GM18511 (cell line): ENCODE results near the gene GGT5.
"Not testable (repeated sequence)": the region's sequence is repeated elsewhere in the genome, so short reads cannot be mapped to it uniquely, and the experiment has no call there.

Experiments
- ATAC-seq: cut with Tn5 transposase; IDR thresholded peaks from one replicate; pipeline ENCODE4 v1.9.1; 2021; ENCODE audit warnings: mild to moderate bottlenecking, moderate library complexity; ENCODE audit not compliant: unreplicated experiment

Gene GGT5

DNA sequence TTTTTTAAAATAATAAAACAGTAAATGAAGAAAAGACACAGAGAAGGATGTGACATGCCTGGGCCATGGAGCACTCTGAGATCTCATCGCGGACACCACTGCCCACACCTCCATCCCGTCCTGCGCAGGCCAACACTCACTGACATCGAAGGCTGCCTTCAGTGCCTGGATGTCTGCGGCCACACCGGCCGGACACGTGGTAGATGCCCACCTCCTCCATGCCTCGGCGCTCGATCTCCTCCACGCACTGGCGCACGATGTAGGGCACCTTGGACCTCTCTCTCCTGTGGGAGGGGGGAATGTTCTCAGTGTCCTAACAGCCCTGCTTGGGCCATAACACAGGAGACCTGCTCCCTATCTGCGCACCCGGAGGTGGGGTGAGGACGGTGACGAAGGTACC is 18.6 kb upstream of the GGT5 start:
- not testable (repeated sequence) for ATAC-seq

DNA sequence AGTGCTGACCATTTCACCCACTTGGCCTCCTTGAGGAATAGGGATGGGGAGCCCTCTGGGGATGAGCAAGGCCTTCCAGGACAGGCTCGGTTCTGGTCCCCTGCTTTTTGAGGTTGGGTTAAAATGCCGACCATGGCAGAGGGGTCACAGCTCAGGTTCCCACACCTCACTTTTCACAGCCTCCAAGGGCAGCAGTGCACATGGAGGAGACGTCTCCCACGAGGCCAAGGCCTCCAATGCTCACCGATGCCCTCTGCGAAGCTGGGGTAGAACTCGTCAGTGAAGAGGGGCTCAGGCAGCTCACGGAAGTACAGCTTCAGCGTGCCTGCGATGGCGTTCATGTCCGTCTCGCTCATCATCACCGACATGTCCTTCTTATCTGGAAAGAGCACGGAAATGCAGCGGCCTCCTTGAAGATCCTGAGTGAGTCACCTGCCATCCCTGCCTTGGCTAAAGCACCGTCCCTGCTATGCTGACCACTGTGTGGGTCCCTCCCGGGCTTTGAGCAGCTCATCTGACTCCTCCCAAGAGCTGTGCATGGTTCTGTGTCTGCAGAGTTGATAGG is 17.4 kb upstream of the GGT5 start:
- ATAC-seq, result not testable (repeated sequence)

DNA sequence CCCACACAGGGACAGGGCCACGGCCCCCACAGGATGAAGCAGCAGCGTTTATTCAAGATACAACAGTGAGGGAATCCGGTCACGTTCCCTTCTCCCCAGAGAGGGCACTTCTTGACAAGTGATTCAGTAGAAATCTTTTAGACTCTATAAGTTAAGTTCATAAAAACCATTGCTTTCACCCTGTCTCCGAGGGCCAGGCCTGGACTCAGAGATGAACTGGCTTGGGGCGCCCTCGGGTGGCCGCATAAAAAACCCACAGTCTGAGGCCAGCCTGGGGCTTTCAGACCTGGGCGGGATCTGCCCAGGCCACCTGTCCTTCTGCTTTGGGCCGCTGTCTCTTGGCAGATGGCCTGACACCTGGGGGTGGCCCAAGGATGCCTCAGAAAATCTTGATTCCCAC is 14.6 kb upstream of the GGT5 start:
- ATAC-seq, result not testable (repeated sequence)

DNA sequence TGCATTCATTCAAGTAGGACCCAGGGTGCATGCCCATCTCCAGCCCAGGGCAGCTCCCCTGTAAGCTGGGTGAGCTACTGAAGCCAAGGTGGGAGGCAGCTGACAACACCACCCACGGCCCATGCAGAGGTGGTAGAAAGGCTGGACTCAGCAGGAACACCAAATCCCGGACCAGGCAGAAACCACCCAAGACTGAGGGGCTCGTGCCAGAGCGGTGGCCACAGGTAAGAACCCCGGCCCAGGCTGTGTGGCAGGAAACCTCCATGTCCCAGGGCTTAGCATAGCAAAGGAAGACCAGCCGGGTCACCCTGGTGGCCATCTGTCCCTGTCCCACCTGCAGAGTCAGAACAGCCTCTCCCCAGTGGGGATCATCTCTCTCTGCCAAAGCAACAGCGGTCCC is 11.9 kb upstream of the GGT5 start:
- not testable (repeated sequence) for ATAC-seq

DNA sequence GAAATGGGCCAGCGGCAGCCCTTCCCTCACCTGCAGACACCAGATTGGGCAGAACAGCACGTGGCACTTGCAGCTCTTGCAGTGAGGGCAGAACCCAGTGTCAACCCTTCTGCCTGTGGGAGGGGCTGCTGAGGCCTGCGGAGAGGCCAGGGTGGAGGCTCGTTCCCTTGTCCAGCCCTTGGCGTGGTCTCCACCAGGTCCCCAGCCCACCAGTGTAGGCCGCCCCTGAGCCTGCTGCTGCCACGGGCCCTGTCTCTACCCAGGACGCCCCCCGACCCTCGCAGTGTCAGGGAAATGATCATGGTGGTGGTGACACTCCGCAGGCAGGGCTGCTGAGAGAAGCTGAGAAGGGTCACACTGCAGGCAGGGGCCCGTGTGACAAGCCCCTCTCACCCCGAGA is 11.3 kb upstream of the GGT5 start:
- not testable (repeated sequence) for ATAC-seq

DNA sequence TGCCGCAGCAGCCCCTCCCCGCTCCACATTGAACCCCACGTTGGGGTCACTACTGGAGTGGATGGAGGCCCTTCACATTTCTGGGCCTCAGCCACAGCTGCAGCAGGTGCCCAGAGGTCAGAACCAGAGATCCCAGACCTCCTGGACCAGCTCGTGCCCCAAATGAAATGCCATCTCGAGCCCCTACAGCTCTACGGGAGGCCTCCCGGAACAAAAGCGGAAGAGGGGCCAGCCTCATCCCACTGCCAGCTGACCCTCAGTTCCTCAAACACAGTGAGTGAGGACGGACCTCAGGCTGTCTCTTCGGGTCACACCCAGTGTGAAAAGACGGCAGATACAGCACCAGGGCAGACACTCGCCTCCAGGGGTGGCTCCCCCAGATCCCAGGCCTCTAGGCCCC is 8.2 kb upstream of the GGT5 start:
- ATAC-seq, result not testable (repeated sequence)

DNA sequence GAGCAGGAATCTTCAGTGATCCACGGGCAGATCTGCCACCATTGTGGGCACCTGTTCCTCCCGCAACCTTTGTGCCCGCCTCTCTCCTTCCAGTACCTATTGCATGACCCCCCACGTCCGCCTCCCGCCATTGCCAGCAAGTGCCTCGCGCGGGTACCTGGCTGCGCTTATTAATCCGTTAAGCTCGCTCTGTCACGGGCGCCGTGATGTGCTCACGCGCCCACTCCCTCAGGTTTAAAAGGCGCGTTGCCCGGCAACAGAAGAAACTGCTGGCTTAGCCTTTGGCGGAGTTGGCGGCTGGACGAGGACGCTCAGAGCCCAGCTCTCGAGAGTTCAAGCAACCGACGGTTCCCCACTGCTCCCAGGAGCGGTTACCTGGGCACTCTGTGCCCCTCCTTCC is 6.4 kb upstream of the GGT5 start:
- ATAC-seq, result not testable (repeated sequence)

DNA sequence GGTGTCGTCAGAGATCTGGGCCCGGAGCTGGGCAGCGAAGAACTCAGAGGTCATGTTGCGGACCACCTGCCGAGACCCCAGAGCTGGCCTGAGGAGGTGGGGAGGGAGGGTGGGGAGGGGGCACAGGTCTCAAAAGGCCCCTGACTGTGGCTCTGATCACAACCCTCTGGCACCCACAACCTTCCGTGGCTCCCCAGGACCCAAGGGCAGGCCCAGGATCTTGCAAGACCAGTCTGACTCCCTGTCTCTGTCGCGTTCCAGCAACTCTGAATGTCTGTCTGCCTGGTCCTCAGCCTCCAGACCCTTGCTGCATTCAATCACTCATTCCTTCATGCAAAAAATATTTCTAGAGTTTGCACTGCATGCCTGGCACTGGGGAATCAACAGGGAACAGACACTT is 4.5 kb upstream of the GGT5 start:
- not testable (repeated sequence) for ATAC-seq

DNA sequence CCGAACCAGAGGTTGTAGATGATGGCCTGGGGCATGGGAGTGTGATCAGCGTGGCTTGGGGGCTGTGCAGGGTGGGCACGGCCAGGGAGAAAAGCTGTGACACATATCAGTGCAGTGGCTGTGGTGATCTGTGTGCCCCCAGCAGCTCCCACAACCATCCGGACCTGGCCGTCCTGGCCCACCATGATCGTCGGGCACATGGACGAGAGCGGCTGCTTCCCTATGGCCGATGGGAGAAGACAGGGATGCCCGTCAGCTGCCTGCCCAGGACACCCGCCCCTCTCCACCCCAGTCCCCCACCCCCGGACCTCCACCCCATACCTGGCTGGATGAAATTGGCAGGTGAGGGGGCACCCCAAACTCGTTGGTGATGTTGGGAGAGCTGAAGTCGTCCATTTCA is 3.7 kb upstream of the GGT5 start:
- ATAC-seq, result not testable (repeated sequence)

DNA sequence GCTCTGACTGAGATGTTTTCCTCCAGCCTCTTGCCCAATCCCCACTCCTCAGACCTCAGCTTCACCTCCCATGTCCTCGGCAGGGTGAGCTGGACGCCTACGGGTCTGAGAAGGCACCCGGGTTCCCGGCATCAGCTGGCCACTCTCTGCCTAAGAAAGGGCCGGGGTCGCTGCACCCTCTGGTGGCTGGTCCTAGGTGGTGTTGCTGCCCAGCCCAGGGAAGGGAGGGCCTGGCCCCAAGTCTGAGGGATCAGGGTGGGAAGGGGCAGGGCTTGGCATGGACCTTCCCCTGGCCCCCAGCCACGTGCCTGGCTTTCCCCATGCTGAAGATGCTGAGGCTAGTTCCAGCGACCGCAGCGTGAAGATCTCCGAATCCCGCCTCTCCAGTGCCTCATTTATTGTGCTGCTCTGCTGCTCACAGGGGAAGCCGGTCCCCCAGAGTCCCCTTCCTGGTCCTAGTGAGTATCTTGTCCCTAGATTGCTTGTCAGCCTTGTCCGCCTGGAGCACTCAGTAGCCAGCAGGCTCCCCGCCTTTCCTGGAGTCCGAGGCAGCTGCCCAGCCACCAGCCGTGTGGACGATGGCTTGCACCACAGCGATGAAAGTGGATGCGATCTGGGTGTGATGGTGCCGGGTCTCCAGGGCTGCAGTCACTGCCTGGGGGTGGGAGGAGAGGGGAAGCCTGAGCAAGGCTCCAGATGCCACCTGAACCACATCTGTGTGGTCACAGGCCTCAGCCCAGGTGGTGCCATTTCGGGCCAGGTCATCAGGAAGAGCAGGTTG is 2.9 kb upstream of the GGT5 start:
- ATAC-seq, result no peak

DNA sequence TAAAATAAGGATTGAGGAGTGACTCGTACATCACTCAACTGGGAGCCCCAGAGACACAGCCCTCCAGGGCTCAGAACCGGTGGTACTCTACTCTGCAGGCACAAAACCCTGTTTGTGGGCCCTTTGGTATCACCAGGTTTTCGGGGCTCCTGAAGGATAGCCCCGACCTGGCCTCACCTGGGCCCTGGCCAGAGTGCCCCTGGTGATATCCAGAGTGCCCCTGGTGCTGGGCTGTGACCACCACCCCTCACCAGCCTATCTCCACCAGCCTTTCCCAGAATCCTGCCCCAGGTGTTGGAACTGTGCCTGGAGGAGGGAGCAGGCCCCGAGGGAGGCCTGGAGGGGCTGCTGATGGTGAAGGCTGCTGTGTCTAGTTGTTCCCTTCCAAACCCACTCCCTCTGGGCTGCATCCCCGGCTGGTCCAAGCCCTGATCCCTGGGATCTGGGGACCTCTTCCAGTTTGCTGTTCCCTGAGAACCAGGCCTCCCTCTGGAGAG is 2.2 kb upstream of the GGT5 start:
- no peak for ATAC-seq

DNA sequence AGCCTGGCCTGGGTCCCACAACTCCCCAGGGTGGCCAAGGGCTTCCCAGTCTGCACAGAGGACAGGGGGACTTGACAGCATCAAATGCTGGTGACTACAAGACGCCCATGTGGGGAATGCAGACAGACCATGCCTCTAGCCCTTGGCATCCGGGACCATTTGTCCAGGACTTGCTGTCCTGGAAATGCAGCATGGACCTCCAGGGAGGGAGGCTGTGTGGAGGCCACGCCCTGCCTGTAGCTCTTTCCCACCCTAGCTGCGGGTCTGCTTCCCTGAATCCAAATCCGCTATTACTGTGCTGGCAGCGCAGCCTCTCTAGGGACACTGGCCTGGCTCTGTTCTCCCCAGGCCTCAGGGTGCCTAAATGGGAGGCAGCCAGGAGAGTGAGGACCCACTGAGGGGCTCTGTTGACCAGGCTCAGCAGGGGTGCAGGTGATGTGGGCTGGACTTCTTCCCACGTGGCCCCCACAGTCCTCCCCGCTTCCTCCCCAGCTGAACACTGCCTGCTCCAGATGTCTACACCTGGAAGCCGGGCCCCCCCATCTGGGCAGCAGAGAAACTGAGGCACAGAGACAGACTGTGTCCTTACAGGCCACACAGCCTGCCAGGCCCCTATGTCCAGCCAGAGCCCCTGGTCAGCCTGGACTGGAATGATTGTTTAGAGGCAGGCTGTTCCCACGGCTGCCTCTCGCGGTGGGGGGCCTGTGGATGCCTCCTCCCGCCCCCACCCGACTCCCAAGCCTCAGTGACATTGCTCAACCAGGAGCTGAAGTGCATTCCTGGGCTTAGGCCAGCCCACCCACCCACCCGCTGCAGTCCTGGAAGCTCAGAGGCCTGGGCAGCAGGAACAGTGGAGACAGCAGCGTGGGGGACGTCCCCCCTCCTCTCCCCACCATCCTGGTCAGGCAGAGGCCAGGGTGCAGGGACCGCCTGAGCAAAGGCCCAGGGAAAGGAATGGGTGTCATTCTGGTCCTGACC is 991 bp upstream of the GGT5 start:
- not testable (repeated sequence) for ATAC-seq

DNA sequence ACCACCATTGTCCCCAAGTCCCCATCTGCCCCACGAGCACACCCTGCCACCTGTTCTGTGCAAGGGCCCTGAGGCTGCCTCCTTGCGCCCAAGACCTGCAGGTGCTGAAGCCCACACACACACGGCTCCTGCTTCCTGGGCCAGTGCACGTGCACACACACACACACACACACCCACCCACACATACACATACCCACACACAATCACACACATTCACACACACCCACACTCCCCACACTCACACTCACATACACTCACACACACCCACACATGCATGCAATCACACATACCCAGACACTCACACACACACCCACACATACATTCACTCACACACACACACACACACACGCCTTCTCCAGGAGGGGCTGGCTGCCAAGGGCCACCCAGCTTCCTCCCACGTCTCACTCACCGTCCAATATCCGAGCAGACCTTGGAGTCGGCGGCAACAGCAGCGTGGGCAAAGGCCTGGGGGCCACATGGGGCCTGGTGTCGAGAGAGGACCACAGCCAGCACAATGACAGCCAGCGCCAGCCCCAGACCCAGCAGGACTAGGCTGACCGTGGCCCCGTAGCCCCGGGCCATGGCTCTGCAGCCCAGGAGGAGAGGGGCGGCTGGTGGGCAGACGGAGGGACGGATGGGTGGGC is 616 bp downstream of the GGT5 start:
- no peak for ATAC-seq

DNA sequence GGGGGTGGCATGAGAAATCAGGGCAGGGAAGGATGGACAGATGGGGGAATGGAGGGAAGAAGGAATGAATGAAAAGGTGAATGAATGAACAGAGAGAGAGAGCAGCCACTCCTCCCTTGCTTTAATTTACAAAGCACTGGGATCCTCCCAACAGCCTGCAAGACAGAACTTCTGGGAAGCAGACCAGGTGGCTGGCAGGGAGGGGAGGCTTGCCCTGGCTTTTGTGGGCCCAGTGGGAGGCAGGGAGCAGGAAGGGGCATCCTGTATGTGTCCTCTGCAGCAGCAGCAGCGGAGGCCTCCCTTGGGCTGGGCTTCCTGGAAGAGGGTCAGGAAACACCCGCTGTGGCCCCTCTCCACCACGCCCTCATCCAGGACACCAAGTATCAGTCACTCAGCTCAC is 1.5 kb downstream of the GGT5 start:
- ATAC-seq, result not testable (repeated sequence)

DNA sequence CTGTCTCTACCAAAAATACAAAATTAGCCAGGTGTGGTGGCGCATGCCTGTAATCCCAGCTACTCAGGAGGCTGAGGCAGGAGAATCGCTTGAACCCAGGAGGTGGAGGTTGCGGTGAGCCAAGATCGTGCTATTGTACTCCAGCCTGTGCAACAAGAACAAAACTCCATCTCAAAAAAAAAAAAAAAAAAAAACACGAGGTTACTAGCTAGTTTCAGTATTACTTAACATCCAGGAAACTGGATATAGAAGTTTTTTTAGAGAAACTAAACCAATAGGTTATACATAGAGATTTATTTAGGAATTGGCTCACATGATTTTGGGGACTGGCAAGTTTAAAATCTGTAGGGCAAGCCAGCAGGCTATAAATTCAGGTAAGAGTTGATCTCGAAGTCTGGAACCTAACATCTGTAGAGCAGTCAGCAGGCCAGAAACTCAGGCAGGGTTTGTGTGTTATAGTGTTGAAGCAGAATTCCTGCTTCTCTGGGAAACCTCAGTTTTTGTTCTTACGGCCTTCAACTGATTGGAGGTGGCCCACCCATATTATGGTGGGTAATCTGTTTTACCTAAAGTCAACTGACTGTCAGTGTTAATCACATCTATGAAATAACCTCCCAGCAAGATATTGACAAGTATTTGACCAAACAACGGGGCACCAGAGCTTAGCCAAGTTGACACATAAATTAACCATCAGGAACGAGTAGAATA is 3.7 kb downstream of the GGT5 start:
- ATAC-seq, result not testable (repeated sequence)

DNA sequence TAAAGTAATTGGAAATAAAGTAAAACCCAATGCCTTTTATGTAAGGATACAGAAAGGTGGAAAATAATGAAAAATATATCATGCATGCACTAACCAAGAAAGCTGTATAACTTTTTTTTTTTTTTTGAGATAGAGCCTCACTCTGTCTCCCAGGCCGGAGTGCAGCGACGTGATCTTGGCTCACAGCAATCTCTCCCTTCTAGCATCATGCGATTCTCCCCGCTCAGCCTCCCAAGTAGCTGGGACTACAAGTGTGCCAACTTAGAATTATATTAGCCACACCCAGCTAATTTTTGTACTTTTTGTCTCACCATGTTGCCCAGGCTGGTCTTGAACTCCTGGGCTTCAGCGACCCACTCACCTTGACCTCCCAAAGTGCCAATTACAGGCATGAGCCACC is 4.5 kb downstream of the GGT5 start:
- no peak for ATAC-seq

DNA sequence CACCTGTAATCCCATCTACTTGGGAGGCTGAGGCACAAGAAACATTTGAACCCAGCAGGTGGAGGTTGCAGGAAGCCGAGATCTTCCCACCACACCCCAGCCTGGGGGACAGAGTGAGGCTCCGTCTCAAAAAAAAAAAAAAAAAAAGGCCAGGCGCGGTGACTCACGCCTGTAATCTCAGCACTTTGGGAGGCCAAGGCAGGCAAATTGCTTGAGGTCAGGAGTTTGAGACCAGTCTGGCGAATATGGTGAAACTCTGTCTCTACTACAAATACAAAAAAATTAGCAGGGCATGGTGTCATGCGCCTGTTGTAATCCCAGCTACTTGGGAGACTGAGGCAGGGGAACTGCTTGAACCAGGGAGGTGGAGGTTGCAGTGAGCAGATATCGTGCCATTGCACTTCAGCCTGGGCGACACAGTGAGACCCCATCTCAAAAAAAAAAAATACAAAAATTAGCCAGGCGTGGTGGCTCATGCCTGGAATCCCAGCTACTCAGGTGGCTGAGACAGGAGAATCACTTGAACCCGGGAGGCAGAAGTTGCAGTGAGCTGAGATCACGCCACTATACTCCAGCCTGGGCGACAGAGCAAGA is 6.7 kb downstream of the GGT5 start:
- ATAC-seq, result not testable (repeated sequence)

DNA sequence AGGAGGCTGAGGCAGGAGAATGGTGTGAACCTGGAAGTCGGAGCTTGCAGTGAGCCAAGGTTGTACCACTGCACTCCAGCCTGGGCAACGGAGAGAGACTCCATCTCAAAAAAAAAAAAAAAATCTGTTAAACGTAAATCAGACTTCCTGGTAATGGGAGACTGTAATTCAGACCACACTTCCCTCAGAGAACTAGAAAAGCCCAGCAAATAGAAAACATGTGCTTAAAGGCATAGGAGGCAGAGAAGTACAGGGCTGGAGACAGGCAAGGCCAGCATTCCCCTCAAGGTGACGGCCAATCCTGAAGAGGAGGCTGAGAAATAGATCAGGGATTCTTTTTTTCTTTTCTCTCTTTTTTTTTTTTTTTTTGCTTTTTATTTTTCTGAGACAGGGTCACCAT is 8.2 kb downstream of the GGT5 start:
- ATAC-seq, result no peak

DNA sequence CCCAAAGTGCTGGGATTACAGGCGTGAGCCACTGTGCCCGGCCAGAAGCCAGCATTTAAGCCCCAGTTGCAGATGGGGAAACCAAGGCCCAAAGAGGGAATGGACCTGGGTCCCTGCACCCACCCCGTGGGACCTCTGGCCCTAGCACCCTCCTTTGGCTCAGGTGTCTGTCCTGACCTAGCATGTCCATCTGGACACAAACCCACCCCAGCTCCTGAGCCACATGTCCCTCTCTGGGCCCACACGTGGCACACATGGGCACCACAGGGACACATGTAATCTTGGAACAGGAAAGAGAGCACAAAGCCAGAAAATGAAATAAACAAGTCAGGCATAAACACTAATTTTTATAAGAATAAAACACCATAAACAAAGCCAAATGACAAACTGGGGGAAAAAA is 9.6 kb downstream of the GGT5 start:
- no peak for ATAC-seq

DNA sequence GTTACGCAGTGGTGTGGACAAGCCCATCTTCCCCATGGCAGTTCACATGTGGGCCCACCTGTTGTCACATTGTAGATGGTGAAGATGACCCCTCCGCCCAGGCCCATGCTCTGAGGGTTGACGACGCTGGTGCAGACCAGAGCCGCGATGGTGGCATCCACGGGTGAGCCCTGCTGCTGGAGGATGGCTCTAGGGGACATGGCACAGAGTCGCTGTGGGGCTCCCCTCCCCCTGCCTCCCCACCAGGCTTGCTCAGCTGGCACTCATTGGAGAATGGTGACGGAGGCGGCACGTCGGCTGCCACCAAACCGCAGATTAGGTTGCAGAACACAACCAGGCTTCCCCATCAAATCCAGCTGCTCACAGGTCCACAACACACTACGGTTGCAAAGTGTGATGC is 11.1 kb downstream of the GGT5 start:
- no peak for ATAC-seq
